Omental fat pad (tissue), 4 donors: ENCODE results near the gene DPH6. TPM values are rescaled to one million over a fixed set of nuclear protein-coding genes. Genes with fewer than 3 reads are reported as not detected.

ENCODE experiments used
- ATAC-seq: fragments of 150-250 bp; one replicate; pipeline ENCODE4 v1.9.1; 2016; ENCODE audit warnings: mild to moderate bottlenecking, moderate library complexity; ENCODE audit not compliant: low FRiP score
- DNase-seq: peaks from one replicate; pipeline ENCODE4 v3.0.0-alpha.2; 2019; ENCODE audit warnings: low spot score
- CTCF ChIP-seq, 3 donors: fragments of 450-650 bp; IDR thresholded peaks; one replicate each; pipeline ENCODE4 v1.5.1; 2016 to 2017; ENCODE audit warnings: antibody characterized with exemption in 3 of 3, mild to moderate bottlenecking in 3 of 3, moderate library complexity in 2 of 3
- total RNA-seq, 4 donors: library from RNA; depleted of rRNA; stranded (reverse); fragments of >200 nt; gene quantifications; one replicate each; pipeline ENCODE4 v1.1.0, GENCODE V29; 2016

DPH6 gene
- total RNA-seq, 4 donors from 2014 or later: 10.1 to 27.9 (median 13.7) TPM

- no peak for ATAC-seq
- DNase-seq: no peak
- no peak for TF ChIP-seq CTCF (IDR thresholded peaks at IDR 0.05)
Measured at GRCh38 chr15:35565901-35566300, 19.9 kb upstream of the DPH6 start.

- no peak for TF ChIP-seq CTCF (IDR thresholded peaks at IDR 0.05)
- ATAC-seq (no peak), DNase-seq (no peak)
Measured at GRCh38 chr15:35562641-35563040, 16.7 kb upstream of the DPH6 start.

- ATAC-seq (no peak), DNase-seq (no peak)
- TF ChIP-seq CTCF (IDR thresholded peaks at IDR 0.05): no peak
Measured at GRCh38 chr15:35561308-35561707, 15.3 kb upstream of the DPH6 start.

GRCh38 chr15:35560870-35561269 lies 14.9 kb upstream of the DPH6 start:
- DNase-seq (no peak), ATAC-seq (peak; percentile 59)
- TF ChIP-seq CTCF (IDR thresholded peaks at IDR 0.05): no peak

GRCh38 chr15:35560258-35560657 lies 14.3 kb upstream of the DPH6 start:
- DNase-seq (no peak), ATAC-seq (no peak)
- TF ChIP-seq CTCF (IDR thresholded peaks at IDR 0.05): no peak

GRCh38 chr15:35559683-35560082 lies 13.7 kb upstream of the DPH6 start:
- DNase-seq (no peak), ATAC-seq (no peak)
- no peak for TF ChIP-seq CTCF (IDR thresholded peaks at IDR 0.05)

GRCh38 chr15:35557544-35557943 lies 11.6 kb upstream of the DPH6 start:
- no peak for TF ChIP-seq CTCF (IDR thresholded peaks at IDR 0.05)
- ATAC-seq (peak; percentile 33), DNase-seq (no peak)
